ENCODE results near the gene GULP1.

Gene GULP1

DNA sequence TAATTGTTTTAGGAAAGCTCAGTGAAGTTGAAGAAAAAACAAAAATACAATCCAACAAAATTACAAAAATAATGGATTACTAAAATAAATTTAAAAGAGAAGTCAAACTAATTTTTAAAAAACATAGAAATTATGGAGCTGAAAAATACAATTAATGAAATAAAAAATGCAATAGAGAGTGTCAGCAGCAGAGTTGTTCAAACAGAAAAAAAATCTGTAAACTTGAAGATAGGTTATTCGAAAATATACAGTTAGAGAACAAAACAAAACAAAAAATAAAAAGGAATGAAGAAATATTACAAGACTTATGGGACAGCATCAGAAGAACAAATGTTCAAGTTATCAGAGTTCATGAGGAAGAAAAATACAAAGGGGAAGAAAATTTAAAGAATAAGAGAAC lies 114.7 kb downstream of the GULP1 start:
- TF ChIP-seq, protein P1, sequence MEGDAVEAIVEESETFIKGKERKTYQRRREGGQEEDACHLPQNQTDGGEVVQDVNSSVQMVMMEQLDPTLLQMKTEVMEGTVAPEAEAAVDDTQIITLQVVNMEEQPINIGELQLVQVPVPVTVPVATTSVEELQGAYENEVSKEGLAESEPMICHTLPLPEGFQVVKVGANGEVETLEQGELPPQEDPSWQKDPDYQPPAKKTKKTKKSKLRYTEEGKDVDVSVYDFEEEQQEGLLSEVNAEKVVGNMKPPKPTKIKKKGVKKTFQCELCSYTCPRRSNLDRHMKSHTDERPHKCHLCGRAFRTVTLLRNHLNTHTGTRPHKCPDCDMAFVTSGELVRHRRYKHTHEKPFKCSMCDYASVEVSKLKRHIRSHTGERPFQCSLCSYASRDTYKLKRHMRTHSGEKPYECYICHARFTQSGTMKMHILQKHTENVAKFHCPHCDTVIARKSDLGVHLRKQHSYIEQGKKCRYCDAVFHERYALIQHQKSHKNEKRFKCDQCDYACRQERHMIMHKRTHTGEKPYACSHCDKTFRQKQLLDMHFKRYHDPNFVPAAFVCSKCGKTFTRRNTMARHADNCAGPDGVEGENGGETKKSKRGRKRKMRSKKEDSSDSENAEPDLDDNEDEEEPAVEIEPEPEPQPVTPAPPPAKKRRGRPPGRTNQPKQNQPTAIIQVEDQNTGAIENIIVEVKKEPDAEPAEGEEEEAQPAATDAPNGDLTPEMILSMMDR (IDR thresholded peaks at IDR 0.05; ENCODE audit: control insufficient read depth, insufficient read depth, low read depth, low read length, missing control alignments), result no peak

DNA sequence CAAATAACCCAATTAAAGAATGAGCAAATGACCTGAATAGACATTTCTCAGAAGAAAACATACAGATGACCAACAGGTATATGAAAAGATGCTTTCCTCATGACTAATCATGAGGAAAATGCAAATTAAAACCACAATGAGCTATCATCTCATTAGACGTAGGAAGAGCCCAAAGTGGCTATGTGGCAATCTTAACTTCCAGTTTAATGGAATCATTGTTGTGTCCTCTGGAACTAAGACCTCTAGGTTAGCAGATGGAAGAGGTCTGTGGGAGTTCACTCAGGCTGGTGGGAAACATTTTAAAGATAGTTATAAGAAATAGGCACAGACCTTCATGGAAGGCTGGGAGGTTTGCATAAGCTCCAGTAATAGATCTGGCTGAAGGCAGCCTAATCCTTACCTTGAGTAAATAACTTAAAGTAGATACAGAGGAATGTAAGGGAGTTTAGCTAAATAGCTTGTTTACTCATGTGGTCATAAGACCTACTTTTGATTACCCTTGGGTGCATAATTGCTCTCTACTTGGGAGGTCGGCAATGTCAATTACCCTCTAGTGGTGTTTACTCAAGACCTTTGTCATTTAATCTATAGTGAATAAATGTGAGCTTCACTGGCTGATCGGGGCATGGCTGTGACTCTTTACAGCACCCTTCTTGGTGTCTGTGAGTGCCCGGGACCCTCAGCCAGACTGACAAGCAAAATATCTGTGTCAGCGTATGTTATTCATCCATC lies 119.0 kb downstream of the GULP1 start:
- H3K4me3 ChIP-seq (ENCODE audit: control insufficient read depth, low read depth, low read length), result no peak overlapping the region
- no peak for DNase-seq (ENCODE audit: low read depth)
- TF ChIP-seq, protein P1 (IDR thresholded peaks at IDR 0.05; ENCODE audit: control insufficient read depth, insufficient read depth, low read depth, low read length, missing control alignments), result no peak

More for the DNA sequence above, 114.7 kb downstream of the GULP1 start:
- H3K4me3 ChIP-seq (ENCODE audit: control insufficient read depth, low read depth, low read length), result no peak overlapping the region
- DNase-seq (ENCODE audit: low read depth), result no peak

DNA sequence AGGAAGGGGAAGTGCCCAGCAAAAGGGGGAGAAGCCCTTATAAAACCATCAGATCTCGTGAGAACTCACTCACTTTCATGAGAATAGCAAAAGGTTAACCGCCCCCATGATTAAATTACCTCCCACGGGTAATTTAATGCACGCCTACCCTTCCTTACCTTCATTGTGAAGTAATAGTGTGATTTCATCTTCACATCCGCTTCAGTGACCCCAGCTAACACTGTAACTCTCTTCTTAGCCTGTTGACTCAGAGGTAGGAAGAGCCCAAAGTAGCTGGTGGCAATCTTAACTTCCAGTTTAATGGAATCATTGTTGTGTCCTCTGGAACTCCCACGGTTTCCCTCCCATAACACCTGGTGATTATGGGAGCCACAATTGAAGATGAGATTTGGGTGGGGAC lies 120.5 kb downstream of the GULP1 start:
- TF ChIP-seq, protein P1 (IDR thresholded peaks at IDR 0.05; ENCODE audit: control insufficient read depth, insufficient read depth, low read depth, low read length, missing control alignments), result no peak
- H3K4me3 ChIP-seq (ENCODE audit: control insufficient read depth, low read depth, low read length), result no peak overlapping the region
- DNase-seq (ENCODE audit: low read depth), result no peak

DNA sequence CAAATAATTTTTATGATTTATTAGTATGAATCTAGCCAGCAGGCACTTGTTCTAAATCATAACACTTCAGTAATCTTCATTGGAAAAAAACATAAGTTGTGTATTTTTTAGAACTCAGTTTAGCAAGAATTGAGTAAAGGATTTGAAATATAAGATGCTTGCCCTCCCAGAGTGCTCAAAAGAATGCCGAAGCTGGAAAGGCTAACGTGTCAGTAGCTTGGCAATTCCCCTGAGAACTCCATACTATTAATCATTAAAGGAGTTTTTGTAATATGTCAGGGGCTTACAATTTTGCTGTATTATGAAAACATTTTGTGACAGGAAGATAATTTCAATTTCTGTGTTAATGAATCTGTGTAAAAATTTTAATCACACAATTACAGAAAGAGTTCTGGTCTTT lies 122.7 kb downstream of the GULP1 start:
- DNase-seq (ENCODE audit: low read depth), result no peak
- TF ChIP-seq, protein P1 (IDR thresholded peaks at IDR 0.05; ENCODE audit: control insufficient read depth, insufficient read depth, low read depth, low read length, missing control alignments), result no peak
- H3K4me3 ChIP-seq (ENCODE audit: control insufficient read depth, low read depth, low read length), result no peak overlapping the region

DNA sequence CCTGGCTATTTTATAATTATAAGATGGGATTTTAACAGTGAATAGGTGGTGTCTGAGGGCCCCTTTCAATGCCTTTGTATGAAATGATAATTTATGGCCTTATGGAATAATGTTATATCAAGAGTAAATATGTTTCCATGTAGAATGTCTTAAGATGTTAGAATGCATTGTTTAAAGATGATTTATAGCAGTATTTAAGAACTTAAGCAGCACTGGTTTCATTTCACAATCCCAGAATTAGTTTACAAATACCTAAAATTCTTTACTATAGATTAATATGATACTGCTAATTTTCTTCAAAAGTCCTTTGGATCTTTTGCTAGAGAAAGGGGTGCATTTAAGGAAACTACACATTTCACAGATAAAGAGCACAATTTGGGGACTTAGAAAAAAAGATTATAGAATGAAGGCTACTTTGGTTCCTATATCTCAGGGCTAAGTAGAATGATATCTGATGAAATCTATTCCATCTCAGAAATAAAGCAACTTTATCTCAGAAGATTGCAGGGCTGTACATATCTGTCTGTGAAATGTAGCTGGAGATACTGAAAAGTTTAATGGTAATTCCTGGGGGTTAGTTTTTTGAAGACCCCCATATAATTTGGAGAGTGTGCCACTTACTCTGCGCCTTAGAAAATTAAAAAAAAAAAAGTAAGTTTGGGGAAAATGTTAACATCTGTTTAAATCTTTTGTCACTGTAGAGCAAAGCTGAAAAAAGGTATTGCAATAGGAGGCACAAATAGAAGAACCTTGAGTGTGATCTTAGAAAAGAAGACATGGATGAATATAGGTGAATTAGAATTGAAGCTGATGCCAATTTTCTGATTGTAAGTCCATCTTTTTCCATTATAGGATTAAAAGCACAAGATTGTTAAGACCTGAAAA lies 123.4 kb downstream of the GULP1 start:
- no peak for DNase-seq (ENCODE audit: low read depth)
- TF ChIP-seq, protein P1 (IDR thresholded peaks at IDR 0.05; ENCODE audit: control insufficient read depth, insufficient read depth, low read depth, low read length, missing control alignments), result no peak
- no peak overlapping the region for H3K4me3 ChIP-seq (ENCODE audit: control insufficient read depth, low read depth, low read length)

DNA sequence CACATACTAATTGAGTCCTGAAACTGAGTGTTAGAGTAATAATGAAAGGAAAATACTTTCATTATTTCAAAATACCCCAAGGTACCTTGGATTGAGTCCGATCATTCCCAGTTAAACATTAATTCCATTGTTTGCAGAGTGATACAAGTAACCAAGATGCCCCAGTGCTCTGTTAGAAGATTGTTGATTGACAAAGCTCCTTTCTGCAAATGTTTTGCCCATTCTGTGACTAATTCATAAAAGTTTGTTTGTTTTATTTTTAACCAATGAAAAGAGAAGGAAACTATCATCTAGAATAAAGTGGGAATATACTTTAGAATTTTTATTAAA lies 124.0 kb downstream of the GULP1 start:
- H3K4me3 ChIP-seq (ENCODE audit: control insufficient read depth, low read depth, low read length), result no peak overlapping the region
- TF ChIP-seq, protein P1 (IDR thresholded peaks at IDR 0.05; ENCODE audit: control insufficient read depth, insufficient read depth, low read depth, low read length, missing control alignments), result no peak
- no peak for DNase-seq (ENCODE audit: low read depth)
